H9 (cell line): ENCODE results near the gene FSTL1. TPM values are rescaled to one million over a fixed set of nuclear protein-coding genes. Genes with fewer than 3 reads are reported as not detected.

Source experiments
- DNase-seq: peaks from one replicate; pipeline ENCODE4 v3.0.0-alpha.2; 2017
- H2AFZ ChIP-seq: one replicate; pipeline ENCODE4 v1.6.1; 2013; ENCODE audit warnings: mild to moderate bottlenecking, low read length, control low read depth, moderate library complexity
- H2AK5ac ChIP-seq: 2 replicates; pipeline ENCODE4 v1.6.1; 2013; ENCODE audit warnings: low read length, control low read depth, mixed read lengths; ENCODE audit not compliant: insufficient read length
- H2BK120ac ChIP-seq: one replicate; pipeline ENCODE4 v1.6.1; 2013; ENCODE audit warnings: low read depth, mild to moderate bottlenecking, low read length, control low read depth, inconsistent platforms; ENCODE audit not compliant: poor library complexity, severe bottlenecking
- H2BK12ac ChIP-seq: 2 replicates; pipeline ENCODE4 v1.6.1; 2013; ENCODE audit warnings: low read length, control low read depth, mixed read lengths, low read depth; ENCODE audit not compliant: insufficient read length
- H2BK15ac ChIP-seq: 2 replicates; pipeline ENCODE4 v1.6.1; 2013; ENCODE audit warnings: low read depth, low read length, control low read depth
- H2BK20ac ChIP-seq: one replicate; pipeline ENCODE4 v1.6.1; 2013; ENCODE audit warnings: low read depth, mild to moderate bottlenecking, low read length, control low read depth, inconsistent platforms; ENCODE audit not compliant: poor library complexity, severe bottlenecking
- H2BK5ac ChIP-seq: 2 replicates; pipeline ENCODE4 v1.6.1; 2013; ENCODE audit warnings: low read length, control low read depth, mixed read lengths; ENCODE audit not compliant: insufficient read length
- H3K14ac ChIP-seq: 2 replicates; pipeline ENCODE4 v1.6.1; 2013; ENCODE audit warnings: low read length, control low read depth; ENCODE audit not compliant: insufficient read depth
- H3K18ac ChIP-seq: 2 replicates; pipeline ENCODE4 v1.6.1; 2013; ENCODE audit warnings: low read depth, mild to moderate bottlenecking, mixed read lengths, low read length, control low read depth; ENCODE audit not compliant: insufficient read length
- H3K23ac ChIP-seq: 2 replicates; pipeline ENCODE4 v1.6.1; 2013; ENCODE audit warnings: low read length, control low read depth, mixed read lengths, low read depth; ENCODE audit not compliant: insufficient read length
- H3K23me2 ChIP-seq: 2 replicates; pipeline ENCODE4 v1.6.1; 2013; ENCODE audit warnings: low read depth, mild to moderate bottlenecking, mixed read lengths, low read length, control low read depth; ENCODE audit not compliant: insufficient read length, poor library complexity, severe bottlenecking
- H3K27ac ChIP-seq: 2 replicates; pipeline ENCODE4 v1.5.1; 2013; ENCODE audit warnings: low read length, control low read depth, mixed read lengths, low read depth; ENCODE audit not compliant: insufficient read length
- H3K27me3 ChIP-seq: 2 replicates; pipeline ENCODE4 v1.6.1; 2013; ENCODE audit warnings: low read length, control low read depth, inconsistent platforms; ENCODE audit not compliant: insufficient read depth
- H3K4ac ChIP-seq: 2 replicates; pipeline ENCODE4 v1.6.1; 2013; ENCODE audit warnings: low read depth, mild to moderate bottlenecking, control low read depth, inconsistent platforms, low read length, moderate library complexity
- H3K4me1 ChIP-seq: 2 replicates; pipeline ENCODE4 v1.6.1; 2013; ENCODE audit warnings: low read length, control low read depth, inconsistent platforms; ENCODE audit not compliant: insufficient read depth
- H3K4me2 ChIP-seq: 2 replicates; pipeline ENCODE4 v1.6.1; 2013; ENCODE audit warnings: low read length, control low read depth, mixed read lengths; ENCODE audit not compliant: insufficient read length, insufficient read depth
- H3K56ac ChIP-seq: 2 replicates; pipeline ENCODE4 v1.6.1; 2013; ENCODE audit warnings: low read depth, mild to moderate bottlenecking, mixed read lengths, low read length, control low read depth; ENCODE audit not compliant: insufficient read length
- H3K79me1 ChIP-seq: 2 replicates; pipeline ENCODE4 v1.6.1; 2013; ENCODE audit warnings: low read depth, mild to moderate bottlenecking, moderate library complexity, low read length, control low read depth, inconsistent platforms; ENCODE audit not compliant: insufficient read depth, poor library complexity, severe bottlenecking
- H3K79me2 ChIP-seq: 2 replicates; pipeline ENCODE4 v1.6.1; 2013; ENCODE audit warnings: low read length, control low read depth, inconsistent platforms; ENCODE audit not compliant: insufficient read depth
- H3K9ac ChIP-seq: 2 replicates; pipeline ENCODE4 v1.6.1; 2013; ENCODE audit warnings: low read length, control low read depth, mixed read lengths; ENCODE audit not compliant: insufficient read length; ENCODE audit errors: extremely low read depth
- H3K9me3 ChIP-seq: one replicate; pipeline ENCODE4 v1.6.1; 2013; ENCODE audit warnings: low read depth, low read length, inconsistent platforms; ENCODE audit not compliant: control insufficient read depth
- H3T11ph ChIP-seq: one replicate; pipeline ENCODE4 v1.6.1; 2013; ENCODE audit warnings: mild to moderate bottlenecking, low read length, control low read depth, inconsistent platforms
- H4K20me1 ChIP-seq: one replicate; pipeline ENCODE4 v1.6.1; 2013; ENCODE audit not compliant: control insufficient read depth, insufficient read length, insufficient read depth
- H4K5ac ChIP-seq: 2 replicates; pipeline ENCODE4 v1.6.1; 2013; ENCODE audit warnings: low read depth, mild to moderate bottlenecking, mixed read lengths, low read length, control low read depth; ENCODE audit not compliant: insufficient read length
- H4K8ac ChIP-seq: replicated peaks from 2 replicates; pipeline ENCODE4 v1.6.1; 2013; ENCODE audit warnings: low read length, control low read depth, mixed read lengths, low read depth; ENCODE audit not compliant: insufficient read length
- H4K91ac ChIP-seq: 2 replicates; pipeline ENCODE4 v1.6.1; 2013; ENCODE audit warnings: low read depth, mild to moderate bottlenecking, moderate library complexity, mixed read lengths, low read length, control low read depth; ENCODE audit not compliant: insufficient read length
- H3K27ac Mint-ChIP-seq, 3 experiments: 2 replicates in 2 of 3; 3 replicates in 1 of 3; pipeline ENCODE4 v1.8.0; 2020 to 2021; ENCODE audit warnings: mixed read lengths in 3 of 3, mild to moderate bottlenecking in 1 of 3, moderate library complexity in 1 of 3
- H3K27me3 Mint-ChIP-seq: 2 replicates; pipeline ENCODE4 v1.8.0; 2021; ENCODE audit warnings: low read depth, mild to moderate bottlenecking, moderate library complexity, mixed read lengths
- H3K36me3 Mint-ChIP-seq, 3 experiments: 2 replicates in 2 of 3; 3 replicates in 1 of 3; pipeline ENCODE4 v1.8.0; 2020 to 2021; ENCODE audit warnings: low read depth in 3 of 3, mixed read lengths in 3 of 3; ENCODE audit not compliant: insufficient read depth in 1 of 3
- H3K4me1 Mint-ChIP-seq, 2 experiments: 2 replicates each; pipeline ENCODE4 v1.8.0; 2020; ENCODE audit warnings: mixed read lengths in 2 of 2
- H3K4me3 Mint-ChIP-seq, 2 experiments: 2 replicates in 1 of 2; 3 replicates in 1 of 2; pipeline ENCODE4 v1.8.0; 2020 to 2021; ENCODE audit warnings: mild to moderate bottlenecking in 2 of 2, mixed read lengths in 2 of 2, moderate library complexity in 1 of 2
- H3K9me3 Mint-ChIP-seq, 2 experiments: 2 replicates in 1 of 2; 3 replicates in 1 of 2; pipeline ENCODE4 v1.8.0; 2020; ENCODE audit warnings: mild to moderate bottlenecking in 2 of 2, mixed read lengths in 2 of 2, moderate library complexity in 1 of 2
- WGBS: extraction: QIAGEN DNeasy Blood & Tissue Kit; methylation state at CpG from one replicate; pipeline ENCODE4 v1.1.7; 2013; ENCODE audit warnings: missing lambda C conversion rate, low lambda C conversion rate, mixed read lengths; ENCODE audit not compliant: insufficient read length; ENCODE audit errors: extremely low coverage; 5-methylcytosine and 5-hydroxymethylcytosine counted together
- total RNA-seq: library from RNA; stranded (reverse); gene quantifications from 2 replicates; pipeline ENCODE4 v1.2.1, GENCODE V29; 2021
- TF ChIP-seq, protein P1 (sequence below): fragments of 200-600 bp; sonication (generic); conservative IDR thresholded peaks from 3 replicates; pipeline ENCODE4 v1.8.0; 2021; ENCODE audit warnings: antibody characterized with exemption, mild to moderate bottlenecking

Gene FSTL1
- total RNA-seq, 1 experiment from 2014 or later: 326 TPM

DNA sequence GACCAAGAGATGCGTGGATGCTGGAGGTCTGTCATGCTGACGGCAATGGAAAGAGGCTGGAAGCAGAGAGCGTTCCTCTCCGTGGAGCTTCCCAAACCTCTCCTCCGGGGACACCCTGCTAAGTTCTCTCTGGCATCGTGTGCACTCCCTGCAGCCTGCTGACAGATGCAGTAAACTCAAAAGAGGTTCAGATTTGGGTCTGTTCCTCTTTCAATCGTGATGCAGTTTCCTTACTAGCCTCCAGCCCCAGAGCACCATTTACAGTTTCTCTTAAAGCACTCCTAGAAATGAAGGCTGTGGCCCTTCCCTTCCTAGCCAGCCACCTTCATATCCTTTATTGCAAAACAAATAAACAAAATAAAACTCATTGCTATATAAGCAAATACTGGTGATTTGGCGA lies 54.3 kb downstream of the FSTL1 start:
- Histone ChIP-seq H3K27me3 (no peaks in the 10 kb centered on the region), H4K91ac (no peak overlapping the region), H4K5ac (no peak overlapping the region), H3K4me1 (no peaks in the 10 kb centered on the region), H3T11ph (no peak overlapping the region), H3K4me2 (no peak overlapping the region), H3K56ac (no peak overlapping the region), H2BK15ac (no peak overlapping the region), H2BK5ac (no peak overlapping the region), H3K23me2 (no peaks in the 10 kb centered on the region), H3K23ac (no peak overlapping the region), H3K4ac (no peak overlapping the region), H3K9ac (no peak overlapping the region), H3K27ac (no peak overlapping the region), H2BK12ac (no peak overlapping the region), H3K14ac (no peak overlapping the region), H3K79me2 (no peaks in the 10 kb centered on the region), H4K8ac (no peak overlapping the region), H4K20me1 (no peaks in the 10 kb centered on the region), H2AFZ (no peak overlapping the region), H3K9me3 (no peaks in the 10 kb centered on the region), H2BK20ac (no peak overlapping the region), H2AK5ac (no peak overlapping the region), H3K18ac (no peak overlapping the region), H2BK120ac (no peak overlapping the region), H3K79me1 (no peaks in the 10 kb centered on the region)
- H3K4me3 Mint-ChIP-seq: no peak overlapping the region
- H3K27me3 Mint-ChIP-seq: no peaks in the 10 kb centered on the region
- no peaks in the 10 kb centered on the region for H3K4me1 Mint-ChIP-seq
- no CpG with 5 or more reads among the region's 8 CpGs for WGBS
- no peak for DNase-seq
- H3K9me3 Mint-ChIP-seq: no peaks in the 10 kb centered on the region
- TF ChIP-seq, protein P1, sequence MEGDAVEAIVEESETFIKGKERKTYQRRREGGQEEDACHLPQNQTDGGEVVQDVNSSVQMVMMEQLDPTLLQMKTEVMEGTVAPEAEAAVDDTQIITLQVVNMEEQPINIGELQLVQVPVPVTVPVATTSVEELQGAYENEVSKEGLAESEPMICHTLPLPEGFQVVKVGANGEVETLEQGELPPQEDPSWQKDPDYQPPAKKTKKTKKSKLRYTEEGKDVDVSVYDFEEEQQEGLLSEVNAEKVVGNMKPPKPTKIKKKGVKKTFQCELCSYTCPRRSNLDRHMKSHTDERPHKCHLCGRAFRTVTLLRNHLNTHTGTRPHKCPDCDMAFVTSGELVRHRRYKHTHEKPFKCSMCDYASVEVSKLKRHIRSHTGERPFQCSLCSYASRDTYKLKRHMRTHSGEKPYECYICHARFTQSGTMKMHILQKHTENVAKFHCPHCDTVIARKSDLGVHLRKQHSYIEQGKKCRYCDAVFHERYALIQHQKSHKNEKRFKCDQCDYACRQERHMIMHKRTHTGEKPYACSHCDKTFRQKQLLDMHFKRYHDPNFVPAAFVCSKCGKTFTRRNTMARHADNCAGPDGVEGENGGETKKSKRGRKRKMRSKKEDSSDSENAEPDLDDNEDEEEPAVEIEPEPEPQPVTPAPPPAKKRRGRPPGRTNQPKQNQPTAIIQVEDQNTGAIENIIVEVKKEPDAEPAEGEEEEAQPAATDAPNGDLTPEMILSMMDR: no peak
- no peak overlapping the region for H3K27ac Mint-ChIP-seq
- H3K36me3 Mint-ChIP-seq: peaks cover 40 to 64% (median 63%) of the 10 kb centered on the region in 3 experiments; a peak in 6 of 7 replicates
